HG03108 (cell line): ENCODE data around the gene ALDOC.

Experiments used
- ATAC-seq: cut with Tn5 transposase; IDR thresholded peaks from one replicate; pipeline ENCODE4 v1.9.1; 2021; ENCODE audit warnings: moderate library complexity; ENCODE audit not compliant: unreplicated experiment

Gene ALDOC

DNA sequence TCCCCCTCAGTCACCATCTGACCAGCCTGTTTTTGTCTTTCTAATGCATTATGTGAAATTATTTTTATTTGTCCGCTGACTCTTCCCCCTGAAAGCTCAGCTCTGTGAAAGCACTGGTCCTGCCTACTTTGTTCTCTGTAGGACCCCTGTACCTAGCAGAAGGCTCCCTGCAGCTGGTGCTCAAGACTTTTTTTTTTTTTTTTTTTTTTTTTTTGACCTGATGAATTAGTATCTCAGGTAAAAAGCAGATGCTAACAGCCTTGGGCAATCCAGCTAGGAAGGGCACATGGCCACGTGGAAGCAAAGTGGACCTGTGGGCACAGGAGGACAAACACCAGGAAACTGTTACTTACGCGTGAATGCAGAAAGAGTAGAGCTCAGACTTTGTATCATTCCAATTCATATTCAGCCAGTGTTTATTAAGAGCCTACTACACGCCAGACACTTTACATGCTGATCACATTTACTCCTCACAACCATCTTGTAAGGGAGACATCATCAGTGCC lies 23.6 kb downstream of the ALDOC start:
- no peak for ATAC-seq

DNA sequence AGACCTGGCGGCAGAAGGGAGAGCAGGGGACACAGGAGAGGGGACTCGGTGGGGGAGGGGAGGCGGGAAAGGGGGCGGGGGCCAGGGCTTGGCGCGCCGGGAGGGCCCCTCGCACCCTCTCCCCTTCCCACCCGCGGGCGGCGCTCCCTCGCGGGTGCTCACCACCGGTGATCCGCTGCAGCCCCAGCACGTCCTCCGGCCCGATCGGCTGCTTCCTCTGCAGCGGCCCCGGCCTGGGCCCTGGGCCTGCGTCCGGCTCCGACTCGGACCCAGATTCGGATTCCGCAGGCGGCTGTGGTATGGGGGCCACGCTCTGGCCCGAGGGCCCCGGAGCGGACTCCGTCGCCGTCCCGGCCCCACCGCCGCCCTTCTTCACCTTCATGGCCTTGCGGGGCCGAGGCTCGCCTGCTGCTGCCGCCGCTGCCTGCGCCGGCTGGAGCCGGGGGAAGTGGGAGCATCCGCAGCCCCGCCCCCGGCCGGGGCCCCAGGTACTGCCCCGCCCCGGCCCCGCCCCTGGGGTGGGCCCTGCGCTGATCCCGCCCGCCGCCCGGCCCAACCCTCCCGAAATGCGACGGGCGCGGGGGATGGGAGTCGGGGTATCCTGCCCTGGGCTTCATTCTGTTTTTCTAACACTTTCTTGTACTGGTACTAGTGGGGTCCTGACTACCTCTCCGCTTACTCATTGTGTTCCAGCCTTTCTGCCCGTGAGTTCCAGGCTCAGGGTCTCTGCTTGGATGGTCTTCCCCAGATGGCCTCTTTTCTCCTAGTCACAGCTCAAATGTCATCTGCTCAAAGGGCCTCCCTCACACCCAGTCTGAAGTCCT lies 24.3 kb downstream of the ALDOC start, which contains the start of gene UNC119:
Gene UNC119, minus strand, starts transcription at position 449 of the 824 bp plus-strand sequence. Its CDS starts 67 bp downstream, at position 382.
- peak; percentile 59 for ATAC-seq

GRCh38 chr17:28551421-28552175 lies 25.1 kb downstream of the ALDOC start:
- ATAC-seq, result no peak

- no peak for ATAC-seq
These were observed 25.8 kb downstream of the ALDOC start for GRCh38 chr17:28550858-28551257.

DNA sequence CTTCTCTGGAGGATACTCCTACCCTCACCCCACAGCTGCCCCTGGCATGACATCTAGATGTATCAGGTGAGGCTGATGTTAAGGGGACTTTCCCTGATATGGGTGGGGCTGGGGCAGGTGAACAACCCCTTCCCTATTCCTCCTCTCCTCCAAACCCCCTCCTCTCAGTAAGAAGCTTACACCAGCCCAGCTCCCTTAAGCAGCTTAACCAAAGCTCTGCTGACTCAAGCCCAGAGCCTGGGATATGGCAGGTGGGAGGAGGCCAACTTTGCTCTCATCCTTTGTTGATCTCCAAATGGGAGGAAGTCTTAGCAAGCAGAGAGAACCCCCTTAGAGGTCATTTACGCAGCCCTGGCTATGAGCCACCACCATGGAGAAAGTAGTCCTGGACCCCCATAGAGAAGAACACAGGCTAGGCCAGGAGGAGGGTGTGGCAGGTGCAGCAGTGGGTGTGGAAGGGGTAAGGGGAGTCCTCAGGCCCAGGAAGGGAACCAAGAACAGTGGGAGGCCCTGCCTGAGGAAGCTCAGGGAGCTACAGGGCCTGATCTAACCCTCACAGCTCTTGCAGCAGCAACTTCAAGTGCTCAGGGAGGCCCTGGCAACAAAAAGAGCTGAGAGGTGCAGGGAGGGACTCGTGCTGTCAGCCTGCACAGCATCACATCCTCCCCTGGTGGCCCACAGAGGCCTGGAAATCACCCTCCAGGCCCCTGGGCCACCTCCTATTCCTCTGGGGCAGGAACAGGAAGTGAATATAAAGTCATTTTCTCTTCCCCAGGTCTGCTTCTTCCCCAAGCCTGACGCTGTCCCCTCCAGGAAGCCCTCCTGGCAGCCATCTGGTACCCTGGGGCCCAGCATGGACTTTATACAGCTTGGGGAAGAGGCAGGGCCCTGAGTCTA lies 27.2 kb downstream of the ALDOC start:
- peak; percentile 48 for ATAC-seq

GRCh38 chr17:28548417-28549130 lies 28.1 kb downstream of the ALDOC start:
- ATAC-seq, result no peak

DNA sequence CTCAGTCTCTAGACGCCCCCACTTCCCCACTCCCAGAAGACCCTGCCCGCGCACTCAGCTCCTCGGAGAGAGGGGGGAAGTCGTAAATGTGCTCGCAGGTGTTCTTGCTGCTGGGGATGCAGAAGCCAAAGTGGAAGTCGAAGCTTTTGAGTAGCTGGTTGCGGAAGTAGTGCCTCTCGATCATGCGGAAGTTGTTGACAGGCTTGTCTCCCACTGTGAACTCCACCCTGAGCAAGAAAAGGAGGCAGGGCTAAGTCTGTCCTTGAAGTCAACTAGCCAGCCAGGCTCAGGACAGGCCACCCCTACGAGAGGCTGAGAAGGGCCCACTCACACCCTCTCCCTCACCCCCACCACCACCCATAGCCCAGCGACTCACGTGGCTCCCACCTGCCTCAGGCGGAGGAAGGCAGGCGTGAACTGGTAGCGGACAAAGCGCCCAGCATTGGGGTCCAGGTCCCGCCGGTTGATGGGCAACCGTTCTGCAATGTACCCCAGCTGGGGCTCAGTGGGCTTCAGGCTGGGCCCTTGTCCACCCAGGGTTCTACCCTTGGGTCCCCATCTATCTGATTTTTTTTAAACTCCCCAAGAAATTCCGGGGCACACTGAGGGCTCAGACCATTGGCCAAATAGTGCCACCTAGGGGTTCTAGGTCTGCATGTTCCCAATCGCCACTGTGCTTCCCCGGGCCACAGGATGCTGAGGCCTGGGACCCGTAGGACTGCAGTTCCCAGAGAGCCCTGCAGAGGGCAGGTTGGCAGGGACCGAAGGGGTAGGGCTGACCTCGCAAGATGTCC lies 28.9 kb downstream of the ALDOC start:
- no peak for ATAC-seq

DNA sequence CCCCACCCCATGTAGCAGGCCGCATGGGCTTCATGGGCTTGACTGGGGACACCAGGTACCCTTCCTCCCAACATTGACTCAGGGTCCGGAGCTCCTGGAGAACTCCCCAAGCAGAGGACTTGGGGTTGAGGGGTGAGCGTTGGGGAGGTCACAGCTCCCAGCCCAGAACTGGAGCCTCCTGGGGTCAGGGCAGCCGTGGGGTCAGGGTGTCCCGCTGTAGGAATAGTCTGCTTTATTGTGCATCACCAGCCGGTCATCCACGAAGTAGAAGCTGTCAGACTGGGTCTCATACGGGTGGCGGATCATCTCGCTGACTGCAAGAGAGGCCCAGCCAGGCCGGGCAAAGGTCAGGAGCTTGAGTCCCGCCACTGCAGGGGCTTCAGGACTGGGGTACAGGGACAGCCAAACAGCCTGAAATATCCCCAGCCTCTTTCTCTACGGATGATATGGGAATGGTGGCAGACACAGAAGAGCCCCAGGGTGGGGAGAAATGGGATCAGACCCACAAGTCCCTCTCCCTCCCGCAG lies 29.5 kb downstream of the ALDOC start:
- ATAC-seq, result no peak

GRCh38 chr17:28545787-28546415 lies 30.8 kb downstream of the ALDOC start:
- ATAC-seq, result no peak

DNA sequence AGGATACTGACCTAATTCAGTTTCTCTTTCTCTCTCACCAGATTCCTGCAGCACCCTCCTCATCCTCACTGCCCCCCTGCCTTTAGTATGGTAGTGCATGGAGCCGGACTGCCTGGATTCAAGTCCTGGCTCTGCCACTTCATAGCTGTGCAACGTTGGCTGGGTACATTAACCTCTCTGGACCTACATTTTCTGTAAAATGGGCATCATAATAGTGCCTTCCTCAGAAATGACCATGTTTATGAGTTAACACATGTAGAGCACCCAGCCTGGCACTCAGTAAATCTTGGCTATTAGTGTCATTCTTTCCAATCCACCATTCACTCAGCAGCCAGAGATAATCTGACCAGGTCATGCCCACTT lies 31.6 kb downstream of the ALDOC start:
- no peak for ATAC-seq

DNA sequence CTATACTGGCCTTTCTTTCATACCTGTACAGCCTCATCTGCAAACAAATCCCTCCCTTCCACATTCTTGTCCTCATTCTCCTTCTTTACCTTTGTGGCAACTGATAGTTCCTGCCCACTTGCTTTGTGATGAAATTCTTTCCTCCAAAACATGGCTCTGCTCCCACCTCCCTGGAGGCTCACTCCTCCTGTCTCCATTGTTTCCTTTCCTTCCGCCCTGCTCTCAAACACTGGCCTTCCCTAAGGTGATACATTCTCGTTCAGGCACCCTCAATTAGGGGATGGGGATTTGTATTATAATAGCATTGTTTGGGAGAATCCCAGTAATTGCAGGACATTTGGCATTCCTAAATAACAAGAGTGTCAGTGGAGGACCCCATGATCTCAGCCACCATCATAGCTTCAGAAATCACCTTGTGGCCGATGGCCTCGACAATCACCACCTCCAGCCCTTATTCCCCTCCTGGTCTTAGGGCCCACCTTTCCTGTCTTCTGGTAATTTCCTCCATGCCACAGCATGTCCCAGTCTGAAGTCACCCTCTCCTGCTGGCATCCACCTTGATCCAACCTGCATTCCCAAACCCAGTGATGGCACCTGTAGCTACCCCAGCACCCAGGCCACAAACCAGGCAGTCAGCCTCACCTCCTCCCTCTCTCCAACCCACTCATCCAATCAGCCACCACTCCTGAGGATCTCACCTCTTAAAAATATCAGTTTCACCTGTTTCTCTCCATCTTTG lies 32.1 kb downstream of the ALDOC start:
- no peak for ATAC-seq

DNA sequence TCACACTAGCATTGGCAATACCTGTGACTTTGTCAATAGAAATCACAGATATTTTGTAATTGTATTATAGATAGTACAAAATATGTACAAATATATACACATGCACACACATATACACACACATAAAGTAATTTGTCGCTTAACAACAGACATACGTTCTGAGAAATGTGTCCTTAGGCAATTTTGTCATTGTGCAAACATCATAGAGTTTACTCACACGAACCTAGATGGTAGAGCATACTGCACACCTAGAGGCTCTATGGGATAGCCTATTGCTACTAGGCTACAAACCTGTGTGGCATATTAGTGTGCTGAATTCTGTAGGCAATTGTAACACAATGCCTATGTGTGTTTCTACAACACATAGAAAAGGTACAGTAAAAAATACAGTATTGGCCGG lies 35.3 kb downstream of the ALDOC start:
- ATAC-seq, result no peak

GRCh38 chr17:28540231-28540630 lies 36.5 kb downstream of the ALDOC start:
- no peak for ATAC-seq

DNA sequence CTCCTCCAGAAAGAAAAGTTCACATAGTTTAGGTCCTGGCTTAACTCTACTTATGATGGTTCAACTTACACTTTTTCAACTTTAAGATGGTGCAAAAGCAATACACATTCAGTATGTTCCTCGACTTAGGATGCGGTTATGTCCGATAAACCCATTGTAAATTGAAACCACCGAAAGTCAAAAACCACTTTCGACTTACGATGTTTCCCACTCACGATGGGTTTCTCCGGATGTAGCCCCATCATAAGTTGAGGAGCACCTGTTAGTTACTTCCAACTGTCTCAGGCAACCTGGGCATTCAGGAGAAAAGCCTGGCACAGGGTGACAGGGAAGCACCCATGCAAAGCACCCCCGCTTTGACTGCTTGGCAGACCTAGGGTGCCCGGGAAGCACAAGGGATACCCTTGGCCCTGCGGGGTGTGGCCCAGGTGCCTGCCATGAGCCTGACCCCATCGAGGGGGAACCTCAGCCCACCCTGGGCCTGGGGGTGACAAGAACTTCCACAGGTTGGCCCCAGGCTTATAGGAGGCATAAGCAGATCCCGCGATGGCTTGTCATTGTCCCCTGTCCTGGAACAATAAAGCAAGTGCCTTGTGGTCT lies 38.3 kb downstream of the ALDOC start:
- ATAC-seq, result no peak

GRCh38 chr17:28537219-28537610 lies 39.5 kb downstream of the ALDOC start:
- no peak for ATAC-seq

DNA sequence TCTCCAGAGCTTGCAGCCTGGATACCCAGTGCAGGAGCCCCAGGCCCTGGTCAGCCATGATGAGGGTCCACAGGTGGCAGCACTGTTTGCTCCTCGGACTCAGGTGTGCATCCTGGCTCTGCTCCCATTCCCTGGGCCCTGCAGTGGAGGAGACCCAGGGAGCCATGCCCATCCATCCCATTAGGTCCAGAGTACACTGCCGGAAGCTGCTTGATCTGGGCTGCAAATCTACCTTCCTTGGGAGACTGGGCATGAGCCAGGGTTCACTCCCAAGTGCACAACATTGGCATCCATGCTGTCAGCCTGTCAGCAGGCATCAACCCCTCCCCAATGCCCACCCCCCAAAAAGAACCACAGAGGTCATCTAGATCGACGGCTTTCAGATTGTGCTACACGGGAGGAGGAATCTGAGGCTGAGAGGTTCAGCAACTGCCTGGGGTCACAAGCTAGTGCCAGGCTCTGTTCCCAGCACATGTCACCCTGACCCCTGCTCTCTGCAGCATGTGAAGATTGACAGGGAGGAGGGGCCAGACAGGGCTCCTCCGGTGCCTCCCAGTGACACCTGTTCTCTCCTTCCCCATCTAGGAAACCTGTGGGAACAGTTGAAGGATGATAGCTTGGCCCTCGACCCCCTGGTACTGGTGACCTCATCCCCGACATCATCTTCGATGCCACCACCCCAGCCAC lies 40.0 kb downstream of the ALDOC start:
- no peak for ATAC-seq

DNA sequence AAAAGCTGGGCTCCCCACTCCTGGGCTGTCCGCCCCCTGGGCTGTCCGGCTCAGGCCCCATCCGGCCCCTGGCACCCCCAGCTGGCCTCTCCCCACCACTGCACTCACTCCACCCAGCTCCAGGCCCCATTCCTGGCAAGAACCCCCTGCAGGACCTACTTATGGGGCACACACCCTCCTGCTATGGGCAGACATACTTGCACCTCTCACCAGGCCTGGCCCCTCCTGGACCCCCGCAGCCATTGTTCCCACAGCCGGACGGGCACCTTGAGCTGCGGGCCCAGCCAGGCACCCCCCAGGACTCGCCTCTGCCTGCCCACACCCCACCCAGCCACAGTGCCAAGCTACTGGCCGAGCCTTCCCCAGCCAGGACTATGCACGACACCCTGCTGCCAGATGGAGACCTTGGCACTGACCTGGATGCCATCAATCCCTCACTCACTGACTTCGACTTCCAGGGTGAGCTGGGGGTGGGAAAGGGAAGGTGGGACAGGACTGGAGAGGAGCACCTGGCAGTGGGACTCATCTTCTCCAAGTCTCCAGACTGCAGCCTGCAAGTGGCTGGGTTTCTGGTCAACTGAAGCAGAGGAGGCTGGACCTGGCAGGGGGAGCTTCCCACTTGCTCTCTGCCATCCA lies 41.8 kb downstream of the ALDOC start:
- no peak for ATAC-seq
